GM23338 (cell line): ENCODE measurements around the gene SERBP1. TPM values are rescaled to one million over a fixed set of nuclear protein-coding genes. Genes with fewer than 3 reads are reported as not detected.

Source experiments
- ATAC-seq: fragments of 200-7000 bp; cut with Tn5 transposase; 3 replicates; pipeline ENCODE4 v1.9.1; 2020
- DNase-seq: peaks from one replicate; pipeline ENCODE4 v3.0.0-alpha.2; 2015; ENCODE audit warnings: low spot score
- H2AFZ ChIP-seq: fragments of 200-600 bp; sonication (generic); 2 replicates; pipeline ENCODE4 v1.8.0; 2016; ENCODE audit warnings: antibody characterized with exemption, mild to moderate bottlenecking, moderate library complexity
- H3F3A ChIP-seq: fragments of 200-600 bp; sonication (generic); replicated peaks from 2 replicates; pipeline ENCODE4 v1.8.0; 2017; ENCODE audit warnings: antibody characterized with exemption, mixed run types, low read depth
- H3K27ac ChIP-seq: fragments of 200-600 bp; sonication (generic); 2 replicates; pipeline ENCODE4 v1.6.1; 2016; ENCODE audit warnings: low read depth
- H3K27me3 ChIP-seq: fragments of 200-600 bp; sonication (generic); 2 replicates; pipeline ENCODE4 v1.8.0; 2016; ENCODE audit warnings: mild to moderate bottlenecking, mixed run types, moderate library complexity; ENCODE audit not compliant: insufficient read depth
- H3K36me3 ChIP-seq: fragments of 200-600 bp; sonication (generic); 2 replicates; pipeline ENCODE4 v1.8.0; 2016; ENCODE audit warnings: mild to moderate bottlenecking; ENCODE audit not compliant: insufficient read depth
- H3K4me1 ChIP-seq: fragments of 200-600 bp; sonication (generic); 2 replicates; pipeline ENCODE4 v1.8.0; 2016; ENCODE audit warnings: mild to moderate bottlenecking, moderate library complexity; ENCODE audit not compliant: insufficient read depth
- H3K4me2 ChIP-seq: fragments of 200-600 bp; sonication (generic); 2 replicates; pipeline ENCODE4 v1.7.1; 2017; ENCODE audit warnings: mixed run types
- H3K4me3 ChIP-seq: fragments of 200-600 bp; sonication (generic); 2 replicates; pipeline ENCODE4 v1.6.1; 2016; ENCODE audit warnings: mixed run types
- H3K79me2 ChIP-seq: fragments of 200-600 bp; sonication (generic); replicated peaks from 2 replicates; pipeline ENCODE4 v1.8.0; 2017; ENCODE audit warnings: mild to moderate bottlenecking; ENCODE audit not compliant: insufficient read depth
- H3K9me2 ChIP-seq: fragments of 200-600 bp; sonication (generic); 2 replicates; pipeline ENCODE4 v1.8.0; 2017; ENCODE audit not compliant: insufficient read depth
- H4K20me1 ChIP-seq: fragments of 200-600 bp; sonication (generic); replicated peaks from 2 replicates; pipeline ENCODE4 v1.8.0; 2017; ENCODE audit warnings: mild to moderate bottlenecking; ENCODE audit not compliant: insufficient read depth
- H3K27ac Mint-ChIP-seq: 2 replicates; pipeline ENCODE4 v1.8.0; 2020; ENCODE audit warnings: inconsistent platforms, mild to moderate bottlenecking, moderate library complexity, mixed read lengths
- H3K27me3 Mint-ChIP-seq: 3 replicates; pipeline ENCODE4 v1.8.0; 2022; ENCODE audit warnings: low read depth, mild to moderate bottlenecking, moderate library complexity, mixed read lengths, inconsistent platforms; ENCODE audit not compliant: insufficient read depth, poor library complexity
- H3K36me3 Mint-ChIP-seq: 3 replicates; pipeline ENCODE4 v1.8.0; 2021; ENCODE audit warnings: low read depth, mild to moderate bottlenecking, inconsistent platforms, moderate library complexity, mixed read lengths
- H3K4me1 Mint-ChIP-seq: 3 replicates; pipeline ENCODE4 v1.8.0; 2020; ENCODE audit warnings: mild to moderate bottlenecking, inconsistent platforms, mixed read lengths
- H3K4me3 Mint-ChIP-seq: 3 replicates; pipeline ENCODE4 v1.8.0; 2021; ENCODE audit warnings: moderate library complexity, mild to moderate bottlenecking, inconsistent platforms, mixed read lengths
- H3K9me3 Mint-ChIP-seq: 3 replicates; pipeline ENCODE4 v1.8.0; 2020; ENCODE audit warnings: moderate library complexity, mild to moderate bottlenecking, inconsistent platforms, mixed read lengths
- EZH2 ChIP-seq: fragments of 200-600 bp; sonication (generic); IDR thresholded peaks from one replicate; pipeline ENCODE4 v1.8.0; 2017; ENCODE audit warnings: antibody characterized with exemption, mild to moderate bottlenecking, low read depth; ENCODE audit not compliant: unreplicated experiment
- POLR2AphosphoS5 ChIP-seq: IDR thresholded peaks from 2 replicates; pipeline ENCODE4 v1.6.1; 2016; ENCODE audit warnings: antibody characterized with exemption, low read depth
- STAT1 ChIP-seq: IDR thresholded peaks from one replicate; pipeline ENCODE4 v1.6.1; 2016; ENCODE audit warnings: antibody characterized with exemption; ENCODE audit not compliant: unreplicated experiment
- polyA plus RNA-seq: library from polyadenylated mRNA; unstranded; fragments of >200 nt; fragmentation: Nextera tagmentation; extraction: Ambion mirVana; gene quantifications from 2 replicates; pipeline ENCODE4 v1.2.1, GENCODE V29; 2016
- total RNA-seq: library from RNA; depleted of rRNA; stranded (reverse); fragments of >200 nt; shearing (Covaris generic); gene quantifications from 2 replicates; pipeline ENCODE4 v1.2.3, GENCODE V29; 2014
- TF ChIP-seq, protein P1 (sequence below), 2 experiments: fragments of 200-600 bp in 1 of 2; sonication (generic) in 1 of 2; conservative IDR thresholded peaks; 2 replicates each; pipeline versions ENCODE4 v1.5.1 to v1.6.1; 2016 to 2017; ENCODE audit warnings: antibody characterized with exemption in 2 of 2, low read depth in 2 of 2, mild to moderate bottlenecking in 2 of 2, moderate library complexity in 1 of 2
- TF ChIP-seq, protein P2 (sequence below): IDR thresholded peaks from one replicate; pipeline ENCODE4 v1.6.1; 2018; ENCODE audit warnings: antibody characterized with exemption; ENCODE audit not compliant: unreplicated experiment
- TF ChIP-seq, protein P3 (sequence below): IDR thresholded peaks from 2 replicates; pipeline ENCODE4 v1.6.1; 2016; ENCODE audit warnings: antibody characterized with exemption
- TF ChIP-seq, protein P4 (sequence below): fragments of 250-450 bp; sonication (Bioruptor Pico); IDR thresholded peaks from 2 replicates; pipeline ENCODE4 v1.5.0; 2020; ENCODE audit warnings: mild to moderate bottlenecking, moderate library complexity

Gene SERBP1
- total and polyA plus RNA-seq, 2 experiments from 2014 or later = 559 to 674 TPM

DNA sequence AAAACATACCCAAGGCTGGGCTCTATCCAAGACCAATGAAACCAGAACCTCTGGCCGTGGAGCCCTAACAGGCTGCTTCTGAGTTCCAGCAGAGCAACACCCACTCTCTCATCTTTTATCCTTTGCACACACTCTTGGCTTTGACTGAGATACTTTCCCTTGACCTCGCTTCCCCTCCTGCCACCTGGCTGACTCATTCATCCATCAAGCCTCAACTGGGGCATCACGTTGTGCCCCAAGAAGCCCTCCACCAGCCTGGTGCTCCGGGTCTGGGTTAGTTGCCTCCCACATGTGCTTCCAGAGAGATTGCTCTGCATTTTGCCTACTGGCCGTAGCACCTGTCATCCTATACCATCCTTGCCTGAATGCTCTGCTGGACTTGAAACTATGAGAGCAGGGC lies 34.5 kb upstream of the SERBP1 start:
- Histone ChIP-seq H3K4me3 (no peak overlapping the region), H3K4me2 (no peak overlapping the region), H3K36me3 (no peaks in the 10 kb centered on the region; the same call in 1 of the 2 replicates), H3K79me2 (no peaks in the 10 kb centered on the region), H2AFZ (no peak overlapping the region), H3K4me1 (peaks cover 41% of the 10 kb centered on the region), H3K9me2 (no peaks in the 10 kb centered on the region; the same call in 1 of the 2 replicates), H3K27ac (no peak overlapping the region), H4K20me1 (no peaks in the 10 kb centered on the region), H3K27me3 (no peaks in the 10 kb centered on the region), H3F3A (no peaks in the 10 kb centered on the region)
- no peak overlapping the region for H3K27ac Mint-ChIP-seq
- peaks cover 37% of the 10 kb centered on the region for H3K4me1 Mint-ChIP-seq
- ATAC-seq (no peak), DNase-seq (no peak)
- TF ChIP-seq, protein P1, sequence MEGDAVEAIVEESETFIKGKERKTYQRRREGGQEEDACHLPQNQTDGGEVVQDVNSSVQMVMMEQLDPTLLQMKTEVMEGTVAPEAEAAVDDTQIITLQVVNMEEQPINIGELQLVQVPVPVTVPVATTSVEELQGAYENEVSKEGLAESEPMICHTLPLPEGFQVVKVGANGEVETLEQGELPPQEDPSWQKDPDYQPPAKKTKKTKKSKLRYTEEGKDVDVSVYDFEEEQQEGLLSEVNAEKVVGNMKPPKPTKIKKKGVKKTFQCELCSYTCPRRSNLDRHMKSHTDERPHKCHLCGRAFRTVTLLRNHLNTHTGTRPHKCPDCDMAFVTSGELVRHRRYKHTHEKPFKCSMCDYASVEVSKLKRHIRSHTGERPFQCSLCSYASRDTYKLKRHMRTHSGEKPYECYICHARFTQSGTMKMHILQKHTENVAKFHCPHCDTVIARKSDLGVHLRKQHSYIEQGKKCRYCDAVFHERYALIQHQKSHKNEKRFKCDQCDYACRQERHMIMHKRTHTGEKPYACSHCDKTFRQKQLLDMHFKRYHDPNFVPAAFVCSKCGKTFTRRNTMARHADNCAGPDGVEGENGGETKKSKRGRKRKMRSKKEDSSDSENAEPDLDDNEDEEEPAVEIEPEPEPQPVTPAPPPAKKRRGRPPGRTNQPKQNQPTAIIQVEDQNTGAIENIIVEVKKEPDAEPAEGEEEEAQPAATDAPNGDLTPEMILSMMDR (conservative IDR thresholded peaks at IDR 0.05; ENCODE audit: low read depth in 2 of 2) = no peak
- TF ChIP-seq, protein P2, sequence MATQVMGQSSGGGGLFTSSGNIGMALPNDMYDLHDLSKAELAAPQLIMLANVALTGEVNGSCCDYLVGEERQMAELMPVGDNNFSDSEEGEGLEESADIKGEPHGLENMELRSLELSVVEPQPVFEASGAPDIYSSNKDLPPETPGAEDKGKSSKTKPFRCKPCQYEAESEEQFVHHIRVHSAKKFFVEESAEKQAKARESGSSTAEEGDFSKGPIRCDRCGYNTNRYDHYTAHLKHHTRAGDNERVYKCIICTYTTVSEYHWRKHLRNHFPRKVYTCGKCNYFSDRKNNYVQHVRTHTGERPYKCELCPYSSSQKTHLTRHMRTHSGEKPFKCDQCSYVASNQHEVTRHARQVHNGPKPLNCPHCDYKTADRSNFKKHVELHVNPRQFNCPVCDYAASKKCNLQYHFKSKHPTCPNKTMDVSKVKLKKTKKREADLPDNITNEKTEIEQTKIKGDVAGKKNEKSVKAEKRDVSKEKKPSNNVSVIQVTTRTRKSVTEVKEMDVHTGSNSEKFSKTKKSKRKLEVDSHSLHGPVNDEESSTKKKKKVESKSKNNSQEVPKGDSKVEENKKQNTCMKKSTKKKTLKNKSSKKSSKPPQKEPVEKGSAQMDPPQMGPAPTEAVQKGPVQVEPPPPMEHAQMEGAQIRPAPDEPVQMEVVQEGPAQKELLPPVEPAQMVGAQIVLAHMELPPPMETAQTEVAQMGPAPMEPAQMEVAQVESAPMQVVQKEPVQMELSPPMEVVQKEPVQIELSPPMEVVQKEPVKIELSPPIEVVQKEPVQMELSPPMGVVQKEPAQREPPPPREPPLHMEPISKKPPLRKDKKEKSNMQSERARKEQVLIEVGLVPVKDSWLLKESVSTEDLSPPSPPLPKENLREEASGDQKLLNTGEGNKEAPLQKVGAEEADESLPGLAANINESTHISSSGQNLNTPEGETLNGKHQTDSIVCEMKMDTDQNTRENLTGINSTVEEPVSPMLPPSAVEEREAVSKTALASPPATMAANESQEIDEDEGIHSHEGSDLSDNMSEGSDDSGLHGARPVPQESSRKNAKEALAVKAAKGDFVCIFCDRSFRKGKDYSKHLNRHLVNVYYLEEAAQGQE = no peak
- TF ChIP-seq, protein P3, sequence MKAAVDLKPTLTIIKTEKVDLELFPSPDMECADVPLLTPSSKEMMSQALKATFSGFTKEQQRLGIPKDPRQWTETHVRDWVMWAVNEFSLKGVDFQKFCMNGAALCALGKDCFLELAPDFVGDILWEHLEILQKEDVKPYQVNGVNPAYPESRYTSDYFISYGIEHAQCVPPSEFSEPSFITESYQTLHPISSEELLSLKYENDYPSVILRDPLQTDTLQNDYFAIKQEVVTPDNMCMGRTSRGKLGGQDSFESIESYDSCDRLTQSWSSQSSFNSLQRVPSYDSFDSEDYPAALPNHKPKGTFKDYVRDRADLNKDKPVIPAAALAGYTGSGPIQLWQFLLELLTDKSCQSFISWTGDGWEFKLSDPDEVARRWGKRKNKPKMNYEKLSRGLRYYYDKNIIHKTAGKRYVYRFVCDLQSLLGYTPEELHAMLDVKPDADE = no peak
- no peak for TF ChIP-seq STAT1
- no peak for TF ChIP-seq POLR2AphosphoS5
- no peak for TF ChIP-seq EZH2
- TF ChIP-seq, protein P4, sequence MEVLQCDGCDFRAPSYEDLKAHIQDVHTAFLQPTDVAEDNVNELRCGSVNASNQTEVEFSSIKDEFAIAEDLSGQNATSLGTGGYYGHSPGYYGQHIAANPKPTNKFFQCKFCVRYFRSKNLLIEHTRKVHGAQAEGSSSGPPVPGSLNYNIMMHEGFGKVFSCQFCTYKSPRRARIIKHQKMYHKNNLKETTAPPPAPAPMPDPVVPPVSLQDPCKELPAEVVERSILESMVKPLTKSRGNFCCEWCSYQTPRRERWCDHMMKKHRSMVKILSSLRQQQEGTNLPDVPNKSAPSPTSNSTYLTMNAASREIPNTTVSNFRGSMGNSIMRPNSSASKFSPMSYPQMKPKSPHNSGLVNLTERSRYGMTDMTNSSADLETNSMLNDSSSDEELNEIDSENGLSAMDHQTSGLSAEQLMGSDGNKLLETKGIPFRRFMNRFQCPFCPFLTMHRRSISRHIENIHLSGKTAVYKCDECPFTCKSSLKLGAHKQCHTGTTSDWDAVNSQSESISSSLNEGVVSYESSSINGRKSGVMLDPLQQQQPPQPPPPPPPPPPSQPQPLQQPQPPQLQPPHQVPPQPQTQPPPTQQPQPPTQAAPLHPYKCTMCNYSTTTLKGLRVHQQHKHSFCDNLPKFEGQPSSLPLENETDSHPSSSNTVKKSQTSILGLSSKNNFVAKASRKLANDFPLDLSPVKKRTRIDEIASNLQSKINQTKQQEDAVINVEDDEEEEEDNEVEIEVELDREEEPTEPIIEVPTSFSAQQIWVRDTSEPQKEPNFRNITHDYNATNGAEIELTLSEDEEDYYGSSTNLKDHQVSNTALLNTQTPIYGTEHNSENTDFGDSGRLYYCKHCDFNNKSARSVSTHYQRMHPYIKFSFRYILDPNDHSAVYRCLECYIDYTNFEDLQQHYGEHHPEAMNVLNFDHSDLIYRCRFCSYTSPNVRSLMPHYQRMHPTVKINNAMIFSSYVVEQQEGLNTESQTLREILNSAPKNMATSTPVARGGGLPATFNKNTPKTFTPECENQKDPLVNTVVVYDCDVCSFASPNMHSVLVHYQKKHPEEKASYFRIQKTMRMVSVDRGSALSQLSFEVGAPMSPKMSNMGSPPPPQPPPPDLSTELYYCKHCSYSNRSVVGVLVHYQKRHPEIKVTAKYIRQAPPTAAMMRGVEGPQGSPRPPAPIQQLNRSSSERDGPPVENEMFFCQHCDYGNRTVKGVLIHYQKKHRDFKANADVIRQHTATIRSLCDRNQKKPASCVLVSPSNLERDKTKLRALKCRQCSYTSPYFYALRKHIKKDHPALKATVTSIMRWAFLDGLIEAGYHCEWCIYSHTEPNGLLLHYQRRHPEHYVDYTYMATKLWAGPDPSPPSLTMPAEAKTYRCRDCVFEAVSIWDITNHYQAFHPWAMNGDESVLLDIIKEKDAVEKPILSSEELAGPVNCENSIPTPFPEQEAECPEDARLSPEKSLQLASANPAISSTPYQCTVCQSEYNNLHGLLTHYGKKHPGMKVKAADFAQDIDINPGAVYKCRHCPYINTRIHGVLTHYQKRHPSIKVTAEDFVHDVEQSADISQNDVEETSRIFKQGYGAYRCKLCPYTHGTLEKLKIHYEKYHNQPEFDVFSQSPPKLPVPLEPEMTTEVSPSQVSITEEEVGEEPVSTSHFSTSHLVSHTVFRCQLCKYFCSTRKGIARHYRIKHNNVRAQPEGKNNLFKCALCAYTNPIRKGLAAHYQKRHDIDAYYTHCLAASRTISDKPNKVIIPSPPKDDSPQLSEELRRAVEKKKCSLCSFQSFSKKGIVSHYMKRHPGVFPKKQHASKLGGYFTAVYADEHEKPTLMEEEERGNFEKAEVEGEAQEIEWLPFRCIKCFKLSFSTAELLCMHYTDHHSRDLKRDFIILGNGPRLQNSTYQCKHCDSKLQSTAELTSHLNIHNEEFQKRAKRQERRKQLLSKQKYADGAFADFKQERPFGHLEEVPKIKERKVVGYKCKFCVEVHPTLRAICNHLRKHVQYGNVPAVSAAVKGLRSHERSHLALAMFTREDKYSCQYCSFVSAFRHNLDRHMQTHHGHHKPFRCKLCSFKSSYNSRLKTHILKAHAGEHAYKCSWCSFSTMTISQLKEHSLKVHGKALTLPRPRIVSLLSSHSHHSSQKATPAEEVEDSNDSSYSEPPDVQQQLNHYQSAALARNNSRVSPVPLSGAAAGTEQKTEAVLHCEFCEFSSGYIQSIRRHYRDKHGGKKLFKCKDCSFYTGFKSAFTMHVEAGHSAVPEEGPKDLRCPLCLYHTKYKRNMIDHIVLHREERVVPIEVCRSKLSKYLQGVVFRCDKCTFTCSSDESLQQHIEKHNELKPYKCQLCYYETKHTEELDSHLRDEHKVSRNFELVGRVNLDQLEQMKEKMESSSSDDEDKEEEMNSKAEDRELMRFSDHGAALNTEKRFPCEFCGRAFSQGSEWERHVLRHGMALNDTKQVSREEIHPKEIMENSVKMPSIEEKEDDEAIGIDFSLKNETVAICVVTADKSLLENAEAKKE (CRISPR knock-in tag) = no peak
- H3K4me3 Mint-ChIP-seq = no peak overlapping the region
- H3K9me3 Mint-ChIP-seq = no peaks in the 10 kb centered on the region; the same call in 2 of the 3 replicates
- H3K36me3 Mint-ChIP-seq = no peaks in the 10 kb centered on the region
- peaks cover 2% of the 10 kb centered on the region for H3K27me3 Mint-ChIP-seq
